ENCODE measurements around the gene TNIP2. TPM values are rescaled to one million over a fixed set of nuclear protein-coding genes. Genes with fewer than 3 reads are reported as not detected.

TNIP2 gene
- total and polyA plus RNA-seq, 11 donors, result 12.6 to 94.5 (median 23.4) TPM

GRCh38 chr4:2792711-2793585 lies 36.8 kb upstream of the TNIP2 start, which contains the start of gene SH3BP2:
Gene SH3BP2, plus strand, starts transcription at chr4:2793085. Its CDS starts 27,533 bp downstream, at chr4:2820618.
- 0 to 8% (median 3%) methylated on average over 2 to 104 of the region's 104 CpGs for WGBS, 4 donors
- ATAC-seq, result peak in 3 of 4 donors; percentile 60 to 73 (median 63)
- Histone ChIP-seq H3K9me3 (no peaks in the 10 kb centered on the region), H3K27me3 (no peaks in the 10 kb centered on the region), H3K36me3 (peaks cover 0 to 13% (median 0%) of the 10 kb centered on the region in 9 donors), H3K27ac (peak within 1 kb of the TSS; percentile 39 to 96 (median 80)), H3K4me3 (peak within 1 kb of the TSS; percentile 37 to 93 (median 78)), H3K4me1 (peaks cover 36 to 82% (median 62%) of the 10 kb centered on the region in 12 donors)
- no peak for TF ChIP-seq CTCF (IDR thresholded peaks at IDR 0.05)
- TF ChIP-seq POLR2A (IDR thresholded peaks at IDR 0.05), result peak in 1 of 2 donors; percentile 37
- intact Hi-C loops (cut with DNase I), result loop anchor here in 1 of 10 donors (5.0 kb wide), 1 partner anchor 36 kb away; the partner anchor contains the start of gene TNIP2
- DNase-seq, result peak; percentile 88 to 95 (median 92)

- H3K27me3 ChIP-seq, result no peaks in the 10 kb centered on the region
- no peak for TF ChIP-seq POLR2A (IDR thresholded peaks at IDR 0.05)
- TF ChIP-seq CTCF (IDR thresholded peaks at IDR 0.05), result no peak
- no peaks in the 10 kb centered on the region for H3K9me3 ChIP-seq
- DNase-seq (peak in 1 of 5 donors; percentile 20), ATAC-seq (no peak)
- H3K27ac ChIP-seq, result peak overlapping the region in 10 of 12 donors; percentile 7 to 89 (median 58)
- H3K36me3 ChIP-seq, result peaks cover 0 to 8% (median 0%) of the 10 kb centered on the region in 9 donors
- peak overlapping the region in 6 of 12 donors; percentile 23 to 93 (median 74) for H3K4me3 ChIP-seq
- peaks cover 36 to 82% (median 62%) of the 10 kb centered on the region in 12 donors for H3K4me1 ChIP-seq
- 61 to 83% (median 73%) methylated on average over 1 to 8 of the region's 8 CpGs for WGBS, 4 donors
- intact Hi-C loops (cut with DNase I), result loop anchor here in 1 of 10 donors (5.0 kb wide), 1 partner anchor 35 kb away; the partner anchor contains the start of gene TNIP2
Observed at GRCh38 chr4:2792396-2792710, 36.2 kb upstream of the TNIP2 start.

- intact Hi-C loops (cut with DNase I), result loop anchor here in 1 of 10 donors (5.0 kb wide), 1 partner anchor 34 kb away; the partner anchor contains the start of gene TNIP2
- Histone ChIP-seq H3K27ac (peak overlapping the region in 7 of 12 donors; percentile 28 to 89 (median 58)), H3K4me1 (peaks cover 30 to 82% (median 61%) of the 10 kb centered on the region in 12 donors), H3K27me3 (no peaks in the 10 kb centered on the region), H3K9me3 (no peaks in the 10 kb centered on the region), H3K4me3 (no peak overlapping the region), H3K36me3 (peaks cover 0 to 5% (median 0%) of the 10 kb centered on the region in 9 donors)
- DNase-seq (peak in 3 of 5 donors; percentile 27 to 67 (median 52)), ATAC-seq (no peak)
- 90 to 98% (median 92%) methylated on average over 10 of the region's 10 CpGs for WGBS, 4 donors
- TF ChIP-seq CTCF (IDR thresholded peaks at IDR 0.05), result no peak
- no peak for TF ChIP-seq POLR2A (IDR thresholded peaks at IDR 0.05)
Observed at GRCh38 chr4:2791518-2792395, 35.6 kb upstream of the TNIP2 start.

All from heart left ventricle (tissue), 16 donors.